Activated CD8-positive, alpha-beta memory T cell treated with anti-CD3 and anti-CD28 coated beads for 1 hour (primary cell): ENCODE data around the gene RAB26.
A peak's percentile ranks its signal among the peaks of the same experiment; 100 is the strongest.

ENCODE experiments used
- DNase-seq, 2 donors: peaks; one replicate each; pipeline ENCODE4 v3.0.0-alpha.2; 2020; ENCODE audit warnings: low read depth in 1 of 2; ENCODE audit errors: extremely low read depth in 1 of 2

The RAB26 gene

GRCh38 chr16:2178321-2179106, 30.1 kb downstream of the RAB26 start:
- peak in 1 of 2 donors; percentile 19 for DNase-seq

GRCh38 chr16:2179107-2179501, 30.7 kb downstream of the RAB26 start:
- DNase-seq: no peak

GRCh38 chr16:2179576-2179975, 31.2 kb downstream of the RAB26 start:
- DNase-seq: no peak

GRCh38 chr16:2180461-2180860, 32.0 kb downstream of the RAB26 start:
- no peak for DNase-seq

GRCh38 chr16:2180962-2181923, 32.8 kb downstream of the RAB26 start:
- DNase-seq: no peak

GRCh38 chr16:2181952-2182351, 33.5 kb downstream of the RAB26 start:
- no peak for DNase-seq

GRCh38 chr16:2183671-2184070, 35.2 kb downstream of the RAB26 start:
- no peak for DNase-seq

GRCh38 chr16:2184346-2184745, 35.9 kb downstream of the RAB26 start:
- DNase-seq: no peak

GRCh38 chr16:2184962-2185361, 36.5 kb downstream of the RAB26 start:
- no peak for DNase-seq

- DNase-seq: no peak
These were observed 37.6 kb downstream of the RAB26 start for GRCh38 chr16:2186064-2186463.

- no peak for DNase-seq
These were observed 38.1 kb downstream of the RAB26 start for GRCh38 chr16:2186505-2186904.

- DNase-seq: no peak
These were observed 38.8 kb downstream of the RAB26 start for GRCh38 chr16:2187212-2187611.

GRCh38 chr16:2188395-2188794, 40.0 kb downstream of the RAB26 start:
- no peak for DNase-seq

GRCh38 chr16:2189252-2189893, 40.9 kb downstream of the RAB26 start:
- no peak for DNase-seq

- DNase-seq: no peak
These were observed 41.7 kb downstream of the RAB26 start for GRCh38 chr16:2190002-2190658.

- DNase-seq: no peak
These were observed 42.4 kb downstream of the RAB26 start for GRCh38 chr16:2190659-2191445.

GRCh38 chr16:2191446-2191706, 43.0 kb downstream of the RAB26 start:
- DNase-seq: no peak

GRCh38 chr16:2194166-2194834, 45.9 kb downstream of the RAB26 start:
- DNase-seq: no peak

- no peak for DNase-seq
These were observed 46.5 kb downstream of the RAB26 start for GRCh38 chr16:2194852-2195321.
